SK-N-SH (cell line): ENCODE measurements around the gene AP1B1. TPM values are rescaled to one million over a fixed set of nuclear protein-coding genes. Genes with fewer than 3 reads are reported as not detected.

Source experiments
- CTCF ChIA-PET: fragments of 300-600, 350-600 bp; formaldehyde crosslinking; extraction: SDS; loops from one replicate; lab custom pipeline; 2021; lab: Yijun Ruan, JAX
- POLR2A ChIA-PET: fragments of 350-600 bp; sonication (Branson Sonifier 250); formaldehyde crosslinking; extraction: SDS; loops from one replicate; lab custom pipeline; 2020; ENCODE audit warnings: antibody characterized with exemption, inconsistent platforms; lab: Yijun Ruan, JAX
- DNase-seq: peaks from one replicate; pipeline ENCODE4 v3.0.0; 2012
- H2AFZ ChIP-seq: fragments of 200-600 bp; sonication (generic); 2 replicates; pipeline ENCODE4 v1.8.1; 2016; ENCODE audit warnings: antibody characterized with exemption, mild to moderate bottlenecking, low read depth
- H3F3A ChIP-seq: fragments of 200-600 bp; sonication (generic); replicated peaks from 2 replicates; pipeline ENCODE3; 2016; ENCODE audit warnings: antibody characterized with exemption, mild to moderate bottlenecking; ENCODE audit not compliant: insufficient read depth
- H3K27ac ChIP-seq, 2 experiments: fragments of 200-500 bp in 1 of 2; fragments of 200-600 bp in 1 of 2; sonication (Bioruptor generic) in 1 of 2; sonication (generic), shearing (Covaris generic) in 1 of 2; 2 replicates each; pipeline versions ENCODE4 v1.5.1 to v1.6.1; 2014 to 2016; ENCODE audit warnings: low read depth in 2 of 2, inconsistent platforms in 1 of 2, low read length in 1 of 2, mild to moderate bottlenecking in 1 of 2, mixed read lengths in 1 of 2
- H3K27me3 ChIP-seq: fragments of 200-600 bp; sonication (generic), shearing (Covaris generic); 2 replicates; pipeline ENCODE4 v1.6.1; 2016; ENCODE audit warnings: mixed run types; ENCODE audit not compliant: insufficient read depth
- H3K36me3 ChIP-seq, 2 experiments: fragments of 200-500 bp in 1 of 2; fragments of 200-600 bp in 1 of 2; sonication (Bioruptor generic) in 1 of 2; sonication (generic) in 1 of 2; replicated peaks in 1 of 2; 2 replicates each; pipeline versions ENCODE3 to v1.5.1; 2014 to 2016; ENCODE audit warnings: low read length in 1 of 2, mild to moderate bottlenecking in 1 of 2; ENCODE audit not compliant: insufficient read depth in 2 of 2, control insufficient read depth in 1 of 2
- H3K4me1 ChIP-seq, 2 experiments: fragments of 200-500 bp in 1 of 2; fragments of 200-600 bp in 1 of 2; sonication (Bioruptor generic) in 1 of 2; sonication (generic), shearing (Covaris generic) in 1 of 2; 2 replicates each; pipeline versions ENCODE4 v1.5.1 to v1.6.1; 2014 to 2016; ENCODE audit warnings: low read depth in 1 of 2, low read length in 1 of 2, mixed run types in 1 of 2; ENCODE audit not compliant: insufficient read depth in 2 of 2, control insufficient read depth in 1 of 2
- H3K4me2 ChIP-seq: fragments of 200-600 bp; sonication (generic), shearing (Covaris generic); 2 replicates; pipeline ENCODE4 v1.6.1; 2017; ENCODE audit warnings: mixed run types
- H3K4me3 ChIP-seq, 2 experiments: fragments of 200-500 bp in 1 of 2; fragments of 200-600 bp in 1 of 2; sonication (Bioruptor generic) in 1 of 2; sonication (generic), shearing (Covaris generic) in 1 of 2; 2 replicates each; pipeline versions ENCODE4 v1.5.1 to v1.8.1; 2014 to 2016; ENCODE audit warnings: low read depth in 2 of 2, inconsistent platforms in 1 of 2, low read length in 1 of 2, mild to moderate bottlenecking in 1 of 2, mixed read lengths in 1 of 2, moderate library complexity in 1 of 2
- H3K79me2 ChIP-seq: fragments of 200-600 bp; sonication (generic); 2 replicates; pipeline ENCODE4 v1.8.1; 2017; ENCODE audit warnings: mild to moderate bottlenecking; ENCODE audit not compliant: insufficient read depth
- H3K9ac ChIP-seq: fragments of 200-600 bp; sonication (generic); 2 replicates; pipeline ENCODE4 v1.6.1; 2017; ENCODE audit warnings: mixed run types
- H3K9me2 ChIP-seq: fragments of 200-600 bp; sonication (generic); 2 replicates; pipeline ENCODE4 v1.6.1; 2017; ENCODE audit warnings: mixed run types
- H3K9me3 ChIP-seq: fragments of 200-600 bp; sonication (generic); 2 replicates; pipeline ENCODE4 v1.6.1; 2017; ENCODE audit warnings: mixed run types, mild to moderate bottlenecking, moderate library complexity
- H4K20me1 ChIP-seq: fragments of 200-600 bp; sonication (generic); 2 replicates; pipeline ENCODE4 v1.6.1; 2017; ENCODE audit warnings: mild to moderate bottlenecking, mixed run types; ENCODE audit not compliant: insufficient read depth
- JUND ChIP-seq: IDR thresholded peaks from 2 replicates; pipeline ENCODE4 v1.4.0; 2012
- MEF2A ChIP-seq: IDR thresholded peaks from 2 replicates; pipeline ENCODE4 v1.4.0; 2012; ENCODE audit warnings: low read depth, borderline replicate concordance
- POLR2AphosphoS5 ChIP-seq: IDR thresholded peaks from 2 replicates; pipeline ENCODE4 v1.6.1; 2012; ENCODE audit warnings: low read depth, low read length
- SIN3A ChIP-seq: IDR thresholded peaks from 2 replicates; pipeline ENCODE4 v1.6.1; 2012; ENCODE audit warnings: low read depth, mild to moderate bottlenecking, low read length, moderate library complexity, borderline replicate concordance
- SMC3 ChIP-seq: IDR thresholded peaks from 2 replicates; pipeline ENCODE4 v1.6.1; 2012; ENCODE audit warnings: low read depth, low read length, improper control_type of control experiment
- TAF1 ChIP-seq: IDR thresholded peaks from 2 replicates; pipeline ENCODE4 v1.6.1; 2012; ENCODE audit warnings: low read depth, mild to moderate bottlenecking, low read length, moderate library complexity, borderline replicate concordance
- TEAD4 ChIP-seq: IDR thresholded peaks from 2 replicates; pipeline ENCODE4 v1.4.0; 2012; ENCODE audit warnings: mild to moderate bottlenecking, borderline replicate concordance; ENCODE audit not compliant: insufficient read depth
- USF2 ChIP-seq: fragments of 150-350 bp; IDR thresholded peaks from 2 replicates; pipeline ENCODE4 v1.6.1; 2017; ENCODE audit warnings: antibody characterized with exemption, low read length, low read depth, borderline replicate concordance
- WGBS: methylation state at CpG from one replicate; pipeline ENCODE4 v1.1.6; 2017; ENCODE audit warnings: low lambda C conversion rate; 5-methylcytosine and 5-hydroxymethylcytosine counted together
- polyA plus RNA-seq, 3 experiments: library from polyadenylated mRNA; depleted of rRNA; stranded (reverse); fragments of >200 nt; gene quantifications; 2 replicates each; pipeline ENCODE4 v1.2.3, GENCODE V29; 2012
- TF ChIP-seq, protein P1 (sequence below): fragments of 200-600 bp; sonication (generic); IDR thresholded peaks from 2 replicates; pipeline ENCODE4 v1.6.1; 2017; ENCODE audit warnings: antibody characterized with exemption, mild to moderate bottlenecking, moderate library complexity
- TF ChIP-seq, protein P2 (sequence below): IDR thresholded peaks from 2 replicates; pipeline ENCODE4; 2012
- TF ChIP-seq, protein P3 (sequence below): IDR thresholded peaks from 2 replicates; pipeline ENCODE4 v1.6.1; 2012; ENCODE audit warnings: mild to moderate bottlenecking, low read depth, low read length, moderate library complexity

AP1B1 gene
- polyA plus RNA-seq, 1 of the 3 experiments (the other 2 are of a cell fraction) = 51.9 TPM

- H3K79me2 ChIP-seq = no peaks in the 10 kb centered on the region
- H3K9me3 ChIP-seq = no peaks in the 10 kb centered on the region
- no peaks in the 10 kb centered on the region for H3F3A ChIP-seq
- ChIA-PET CTCF (interaction anchor here (1.0 to 1.8 kb wide), 4 partner anchors 10 to 25 kb away, joined by 3 to 6 read pairs (median 4); no protein-coding TSS in a partner anchor), POLR2A (no interaction called here)
- H3K36me3 ChIP-seq = peaks cover 8 to 77% of the 10 kb centered on the region in 2 experiments
- no peaks in the 10 kb centered on the region for H3K27me3 ChIP-seq
- no peak for DNase-seq
- 93% methylated on average over 11 of the region's 12 CpGs for WGBS
- no peak overlapping the region for H3K4me3 ChIP-seq
- no peak overlapping the region for H2AFZ ChIP-seq
- H3K27ac ChIP-seq = no peak overlapping the region; a peak in 1 of 4 replicates
- no peak overlapping the region for H3K4me2 ChIP-seq
- TF ChIP-seq SMC3 (no peak), JUND (no peak), MEF2A (no peak)
- TF ChIP-seq, protein P1, sequence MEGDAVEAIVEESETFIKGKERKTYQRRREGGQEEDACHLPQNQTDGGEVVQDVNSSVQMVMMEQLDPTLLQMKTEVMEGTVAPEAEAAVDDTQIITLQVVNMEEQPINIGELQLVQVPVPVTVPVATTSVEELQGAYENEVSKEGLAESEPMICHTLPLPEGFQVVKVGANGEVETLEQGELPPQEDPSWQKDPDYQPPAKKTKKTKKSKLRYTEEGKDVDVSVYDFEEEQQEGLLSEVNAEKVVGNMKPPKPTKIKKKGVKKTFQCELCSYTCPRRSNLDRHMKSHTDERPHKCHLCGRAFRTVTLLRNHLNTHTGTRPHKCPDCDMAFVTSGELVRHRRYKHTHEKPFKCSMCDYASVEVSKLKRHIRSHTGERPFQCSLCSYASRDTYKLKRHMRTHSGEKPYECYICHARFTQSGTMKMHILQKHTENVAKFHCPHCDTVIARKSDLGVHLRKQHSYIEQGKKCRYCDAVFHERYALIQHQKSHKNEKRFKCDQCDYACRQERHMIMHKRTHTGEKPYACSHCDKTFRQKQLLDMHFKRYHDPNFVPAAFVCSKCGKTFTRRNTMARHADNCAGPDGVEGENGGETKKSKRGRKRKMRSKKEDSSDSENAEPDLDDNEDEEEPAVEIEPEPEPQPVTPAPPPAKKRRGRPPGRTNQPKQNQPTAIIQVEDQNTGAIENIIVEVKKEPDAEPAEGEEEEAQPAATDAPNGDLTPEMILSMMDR = no peak
- H4K20me1 ChIP-seq = no peaks in the 10 kb centered on the region
- H3K4me1 ChIP-seq = peaks cover 0 to 18% of the 10 kb centered on the region in 2 experiments; a peak in 2 of 4 replicates
- H3K9me2 ChIP-seq = no peaks in the 10 kb centered on the region
- H3K9ac ChIP-seq = no peak overlapping the region
Measured at GRCh38 chr22:29337631-29338284, 50.6 kb downstream of the AP1B1 start.

DNA sequence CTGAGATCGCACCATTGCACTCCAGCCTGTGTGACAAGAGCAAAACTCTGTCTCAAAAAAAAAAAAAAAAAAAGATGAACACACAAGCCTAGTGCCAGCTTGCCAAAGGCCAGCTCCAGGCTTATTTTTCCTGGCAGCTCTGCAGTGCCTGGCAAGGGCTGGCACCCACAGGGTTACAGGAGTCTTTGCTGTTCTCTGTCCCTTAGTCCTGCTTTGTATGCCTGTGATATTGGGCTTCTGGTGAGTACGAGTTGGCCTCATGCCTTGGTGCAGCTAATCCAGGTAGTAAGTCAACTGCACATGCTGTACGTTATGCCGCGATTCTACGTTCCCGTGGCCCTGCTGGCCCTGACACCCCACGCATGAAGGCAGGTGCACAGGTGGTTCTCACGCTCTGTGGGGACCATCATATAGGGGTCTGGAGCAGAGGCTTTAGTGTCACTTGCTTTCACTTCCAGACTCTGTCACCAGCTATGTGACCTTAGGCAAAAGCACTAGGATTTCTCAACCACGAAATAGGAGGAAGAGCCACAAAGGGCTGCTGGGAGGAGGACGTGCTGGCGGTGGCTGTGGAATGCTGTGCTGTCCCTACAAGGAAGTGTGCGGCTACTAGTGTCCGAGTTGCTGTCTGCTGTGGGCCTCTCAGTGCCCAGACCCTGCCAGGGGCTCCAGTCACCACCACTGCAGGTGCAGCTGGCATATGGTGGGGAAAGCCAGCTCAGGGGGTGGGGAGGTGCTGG is 51.4 kb downstream of the AP1B1 start:
- H4K20me1 ChIP-seq = no peaks in the 10 kb centered on the region
- no peak overlapping the region; a peak in 1 of 4 replicates for H3K27ac ChIP-seq

More for the DNA sequence above, 51.4 kb downstream of the AP1B1 start:
- H3F3A ChIP-seq = no peaks in the 10 kb centered on the region
- TF ChIP-seq POLR2AphosphoS5 (no peak), SIN3A (no peak), TAF1 (no peak), TEAD4 (no peak), USF2 (no peak)
- TF ChIP-seq, protein P2, sequence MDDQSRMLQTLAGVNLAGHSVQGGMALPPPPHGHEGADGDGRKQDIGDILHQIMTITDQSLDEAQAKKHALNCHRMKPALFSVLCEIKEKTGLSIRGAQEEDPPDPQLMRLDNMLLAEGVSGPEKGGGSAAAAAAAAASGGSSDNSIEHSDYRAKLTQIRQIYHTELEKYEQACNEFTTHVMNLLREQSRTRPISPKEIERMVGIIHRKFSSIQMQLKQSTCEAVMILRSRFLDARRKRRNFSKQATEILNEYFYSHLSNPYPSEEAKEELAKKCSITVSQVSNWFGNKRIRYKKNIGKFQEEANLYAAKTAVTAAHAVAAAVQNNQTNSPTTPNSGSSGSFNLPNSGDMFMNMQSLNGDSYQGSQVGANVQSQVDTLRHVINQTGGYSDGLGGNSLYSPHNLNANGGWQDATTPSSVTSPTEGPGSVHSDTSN = no peak
- TF ChIP-seq, protein P3, sequence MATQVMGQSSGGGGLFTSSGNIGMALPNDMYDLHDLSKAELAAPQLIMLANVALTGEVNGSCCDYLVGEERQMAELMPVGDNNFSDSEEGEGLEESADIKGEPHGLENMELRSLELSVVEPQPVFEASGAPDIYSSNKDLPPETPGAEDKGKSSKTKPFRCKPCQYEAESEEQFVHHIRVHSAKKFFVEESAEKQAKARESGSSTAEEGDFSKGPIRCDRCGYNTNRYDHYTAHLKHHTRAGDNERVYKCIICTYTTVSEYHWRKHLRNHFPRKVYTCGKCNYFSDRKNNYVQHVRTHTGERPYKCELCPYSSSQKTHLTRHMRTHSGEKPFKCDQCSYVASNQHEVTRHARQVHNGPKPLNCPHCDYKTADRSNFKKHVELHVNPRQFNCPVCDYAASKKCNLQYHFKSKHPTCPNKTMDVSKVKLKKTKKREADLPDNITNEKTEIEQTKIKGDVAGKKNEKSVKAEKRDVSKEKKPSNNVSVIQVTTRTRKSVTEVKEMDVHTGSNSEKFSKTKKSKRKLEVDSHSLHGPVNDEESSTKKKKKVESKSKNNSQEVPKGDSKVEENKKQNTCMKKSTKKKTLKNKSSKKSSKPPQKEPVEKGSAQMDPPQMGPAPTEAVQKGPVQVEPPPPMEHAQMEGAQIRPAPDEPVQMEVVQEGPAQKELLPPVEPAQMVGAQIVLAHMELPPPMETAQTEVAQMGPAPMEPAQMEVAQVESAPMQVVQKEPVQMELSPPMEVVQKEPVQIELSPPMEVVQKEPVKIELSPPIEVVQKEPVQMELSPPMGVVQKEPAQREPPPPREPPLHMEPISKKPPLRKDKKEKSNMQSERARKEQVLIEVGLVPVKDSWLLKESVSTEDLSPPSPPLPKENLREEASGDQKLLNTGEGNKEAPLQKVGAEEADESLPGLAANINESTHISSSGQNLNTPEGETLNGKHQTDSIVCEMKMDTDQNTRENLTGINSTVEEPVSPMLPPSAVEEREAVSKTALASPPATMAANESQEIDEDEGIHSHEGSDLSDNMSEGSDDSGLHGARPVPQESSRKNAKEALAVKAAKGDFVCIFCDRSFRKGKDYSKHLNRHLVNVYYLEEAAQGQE = no peak
- H3K4me3 ChIP-seq = no peak overlapping the region
- CTCF ChIA-PET = interaction anchor here (1.0 to 1.8 kb wide), 2 partner anchors 23 to 24 kb away, joined by 5 to 6 read pairs; no protein-coding TSS in a partner anchor
- POLR2A ChIA-PET = no interaction called here
- H3K79me2 ChIP-seq = no peaks in the 10 kb centered on the region
- 97% methylated on average over 7 of the region's 14 CpGs for WGBS
- H3K4me1 ChIP-seq = peaks cover 0 to 17% of the 10 kb centered on the region in 2 experiments; a peak in 1 of 4 replicates
- no peak overlapping the region for H2AFZ ChIP-seq
- no peaks in the 10 kb centered on the region for H3K9me2 ChIP-seq
- no peak overlapping the region for H3K4me2 ChIP-seq
- H3K9ac ChIP-seq = no peak overlapping the region
- peaks cover 8 to 69% of the 10 kb centered on the region in 2 experiments for H3K36me3 ChIP-seq
- no peaks in the 10 kb centered on the region for H3K27me3 ChIP-seq
- DNase-seq = no peak
- H3K9me3 ChIP-seq = no peaks in the 10 kb centered on the region
